GM23338 (cell line): ENCODE results near the gene MECP2. TPM values are rescaled to one million over a fixed set of nuclear protein-coding genes. Genes with fewer than 3 reads are reported as not detected.

Experiments used
- ATAC-seq: fragments of 200-7000 bp; cut with Tn5 transposase; 3 replicates; pipeline ENCODE4 v1.9.1; 2020
- DNase-seq: peaks from one replicate; pipeline ENCODE4 v3.0.0-alpha.2; 2015; ENCODE audit warnings: low spot score
- H2AFZ ChIP-seq: fragments of 200-600 bp; sonication (generic); 2 replicates; pipeline ENCODE4 v1.8.0; 2016; ENCODE audit warnings: antibody characterized with exemption, mild to moderate bottlenecking, moderate library complexity
- H3F3A ChIP-seq: fragments of 200-600 bp; sonication (generic); replicated peaks from 2 replicates; pipeline ENCODE4 v1.8.0; 2017; ENCODE audit warnings: antibody characterized with exemption, mixed run types, low read depth
- H3K27ac ChIP-seq: fragments of 200-600 bp; sonication (generic); 2 replicates; pipeline ENCODE4 v1.6.1; 2016; ENCODE audit warnings: low read depth
- H3K27me3 ChIP-seq: fragments of 200-600 bp; sonication (generic); 2 replicates; pipeline ENCODE4 v1.8.0; 2016; ENCODE audit warnings: mild to moderate bottlenecking, mixed run types, moderate library complexity; ENCODE audit not compliant: insufficient read depth
- H3K36me3 ChIP-seq: fragments of 200-600 bp; sonication (generic); 2 replicates; pipeline ENCODE4 v1.8.0; 2016; ENCODE audit warnings: mild to moderate bottlenecking; ENCODE audit not compliant: insufficient read depth
- H3K4me1 ChIP-seq: fragments of 200-600 bp; sonication (generic); 2 replicates; pipeline ENCODE4 v1.8.0; 2016; ENCODE audit warnings: mild to moderate bottlenecking, moderate library complexity; ENCODE audit not compliant: insufficient read depth
- H3K4me2 ChIP-seq: fragments of 200-600 bp; sonication (generic); 2 replicates; pipeline ENCODE4 v1.7.1; 2017; ENCODE audit warnings: mixed run types
- H3K4me3 ChIP-seq: fragments of 200-600 bp; sonication (generic); 2 replicates; pipeline ENCODE4 v1.6.1; 2016; ENCODE audit warnings: mixed run types
- H3K79me2 ChIP-seq: fragments of 200-600 bp; sonication (generic); replicated peaks from 2 replicates; pipeline ENCODE4 v1.8.0; 2017; ENCODE audit warnings: mild to moderate bottlenecking; ENCODE audit not compliant: insufficient read depth
- H3K9me2 ChIP-seq: fragments of 200-600 bp; sonication (generic); 2 replicates; pipeline ENCODE4 v1.8.0; 2017; ENCODE audit not compliant: insufficient read depth
- H4K20me1 ChIP-seq: fragments of 200-600 bp; sonication (generic); replicated peaks from 2 replicates; pipeline ENCODE4 v1.8.0; 2017; ENCODE audit warnings: mild to moderate bottlenecking; ENCODE audit not compliant: insufficient read depth
- H3K27ac Mint-ChIP-seq: 2 replicates; pipeline ENCODE4 v1.8.0; 2020; ENCODE audit warnings: inconsistent platforms, mild to moderate bottlenecking, moderate library complexity, mixed read lengths
- H3K27me3 Mint-ChIP-seq: 3 replicates; pipeline ENCODE4 v1.8.0; 2022; ENCODE audit warnings: low read depth, mild to moderate bottlenecking, moderate library complexity, mixed read lengths, inconsistent platforms; ENCODE audit not compliant: insufficient read depth, poor library complexity
- H3K36me3 Mint-ChIP-seq: 3 replicates; pipeline ENCODE4 v1.8.0; 2021; ENCODE audit warnings: low read depth, mild to moderate bottlenecking, inconsistent platforms, moderate library complexity, mixed read lengths
- H3K4me1 Mint-ChIP-seq: 3 replicates; pipeline ENCODE4 v1.8.0; 2020; ENCODE audit warnings: mild to moderate bottlenecking, inconsistent platforms, mixed read lengths
- H3K4me3 Mint-ChIP-seq: 3 replicates; pipeline ENCODE4 v1.8.0; 2021; ENCODE audit warnings: moderate library complexity, mild to moderate bottlenecking, inconsistent platforms, mixed read lengths
- H3K9me3 Mint-ChIP-seq: 3 replicates; pipeline ENCODE4 v1.8.0; 2020; ENCODE audit warnings: moderate library complexity, mild to moderate bottlenecking, inconsistent platforms, mixed read lengths
- CREB1 ChIP-seq: fragments of 250-450 bp; sonication (Bioruptor Pico); IDR thresholded peaks from 2 replicates; pipeline ENCODE4 v1.5.0; 2020; ENCODE audit warnings: low read depth, mild to moderate bottlenecking, moderate library complexity
- EZH2 ChIP-seq: fragments of 200-600 bp; sonication (generic); IDR thresholded peaks from one replicate; pipeline ENCODE4 v1.8.0; 2017; ENCODE audit warnings: antibody characterized with exemption, mild to moderate bottlenecking, low read depth; ENCODE audit not compliant: unreplicated experiment
- EZH2phosphoT487 ChIP-seq: fragments of 200-600 bp; sonication (generic); IDR thresholded peaks from one replicate; pipeline ENCODE4 v1.8.1; 2018; ENCODE audit warnings: antibody characterized with exemption; ENCODE audit not compliant: unreplicated experiment
- JUNB ChIP-seq: IDR thresholded peaks from one replicate; pipeline ENCODE4 v1.6.1; 2016; ENCODE audit warnings: antibody characterized with exemption; ENCODE audit not compliant: unreplicated experiment
- POLR2AphosphoS5 ChIP-seq: IDR thresholded peaks from 2 replicates; pipeline ENCODE4 v1.6.1; 2016; ENCODE audit warnings: antibody characterized with exemption, low read depth
- STAT1 ChIP-seq: IDR thresholded peaks from one replicate; pipeline ENCODE4 v1.6.1; 2016; ENCODE audit warnings: antibody characterized with exemption; ENCODE audit not compliant: unreplicated experiment
- ZNF114 ChIP-seq: fragments of 250-450 bp; sonication (Bioruptor Pico); IDR thresholded peaks from 2 replicates; pipeline ENCODE4 v1.5.0; 2020; ENCODE audit warnings: mild to moderate bottlenecking, moderate library complexity
- ZNF331 ChIP-seq: fragments of 250-450 bp; sonication (Bioruptor Pico); IDR thresholded peaks from 2 replicates; pipeline ENCODE4 v1.5.0; 2020; ENCODE audit warnings: low read depth, mild to moderate bottlenecking, moderate library complexity
- polyA plus RNA-seq: library from polyadenylated mRNA; unstranded; fragments of >200 nt; fragmentation: Nextera tagmentation; extraction: Ambion mirVana; gene quantifications from 2 replicates; pipeline ENCODE4 v1.2.1, GENCODE V29; 2016
- total RNA-seq: library from RNA; depleted of rRNA; stranded (reverse); fragments of >200 nt; shearing (Covaris generic); gene quantifications from 2 replicates; pipeline ENCODE4 v1.2.3, GENCODE V29; 2014
- TF ChIP-seq, protein P1 (sequence below): fragments of 250-450 bp; sonication (Bioruptor Pico); IDR thresholded peaks from 2 replicates; pipeline ENCODE4 v1.5.0; 2020; ENCODE audit warnings: mild to moderate bottlenecking, moderate library complexity
- TF ChIP-seq, protein P2 (sequence below): IDR thresholded peaks from 2 replicates; pipeline ENCODE4 v1.6.1; 2016; ENCODE audit warnings: antibody characterized with exemption
- TF ChIP-seq, protein P3 (sequence below): IDR thresholded peaks from one replicate; pipeline ENCODE4 v1.6.1; 2018; ENCODE audit warnings: antibody characterized with exemption; ENCODE audit not compliant: unreplicated experiment
- TF ChIP-seq, protein P4 (sequence below), 2 experiments: fragments of 200-600 bp in 1 of 2; sonication (generic) in 1 of 2; conservative IDR thresholded peaks; 2 replicates each; pipeline versions ENCODE4 v1.5.1 to v1.6.1; 2016 to 2017; ENCODE audit warnings: antibody characterized with exemption in 2 of 2, low read depth in 2 of 2, mild to moderate bottlenecking in 2 of 2, moderate library complexity in 1 of 2

Gene MECP2
- total and polyA plus RNA-seq, 2 experiments from 2014 or later = 27.7 to 32.7 TPM

DNA sequence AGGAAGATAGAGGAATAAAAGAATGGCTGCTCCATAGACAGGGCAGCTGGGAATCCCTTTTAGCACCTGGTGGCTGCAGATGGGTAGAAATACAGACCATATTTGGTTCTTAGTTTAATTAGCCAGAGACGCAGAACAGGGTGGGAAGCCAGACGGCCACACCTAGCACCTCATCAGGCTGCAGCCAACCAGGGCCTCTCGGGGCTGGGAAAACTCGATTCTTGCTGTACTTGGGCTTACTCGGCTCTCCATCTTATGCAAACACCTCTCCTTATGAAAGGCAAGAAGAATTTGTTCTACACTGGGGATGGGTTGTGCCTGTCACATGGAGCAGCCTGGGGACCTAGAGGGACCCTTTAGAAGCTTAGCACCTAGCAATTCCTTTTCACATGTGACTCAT is 97.5 kb downstream of the MECP2 start:
- no peaks in the 10 kb centered on the region for H3K9me2 ChIP-seq
- TF ChIP-seq, protein P1, sequence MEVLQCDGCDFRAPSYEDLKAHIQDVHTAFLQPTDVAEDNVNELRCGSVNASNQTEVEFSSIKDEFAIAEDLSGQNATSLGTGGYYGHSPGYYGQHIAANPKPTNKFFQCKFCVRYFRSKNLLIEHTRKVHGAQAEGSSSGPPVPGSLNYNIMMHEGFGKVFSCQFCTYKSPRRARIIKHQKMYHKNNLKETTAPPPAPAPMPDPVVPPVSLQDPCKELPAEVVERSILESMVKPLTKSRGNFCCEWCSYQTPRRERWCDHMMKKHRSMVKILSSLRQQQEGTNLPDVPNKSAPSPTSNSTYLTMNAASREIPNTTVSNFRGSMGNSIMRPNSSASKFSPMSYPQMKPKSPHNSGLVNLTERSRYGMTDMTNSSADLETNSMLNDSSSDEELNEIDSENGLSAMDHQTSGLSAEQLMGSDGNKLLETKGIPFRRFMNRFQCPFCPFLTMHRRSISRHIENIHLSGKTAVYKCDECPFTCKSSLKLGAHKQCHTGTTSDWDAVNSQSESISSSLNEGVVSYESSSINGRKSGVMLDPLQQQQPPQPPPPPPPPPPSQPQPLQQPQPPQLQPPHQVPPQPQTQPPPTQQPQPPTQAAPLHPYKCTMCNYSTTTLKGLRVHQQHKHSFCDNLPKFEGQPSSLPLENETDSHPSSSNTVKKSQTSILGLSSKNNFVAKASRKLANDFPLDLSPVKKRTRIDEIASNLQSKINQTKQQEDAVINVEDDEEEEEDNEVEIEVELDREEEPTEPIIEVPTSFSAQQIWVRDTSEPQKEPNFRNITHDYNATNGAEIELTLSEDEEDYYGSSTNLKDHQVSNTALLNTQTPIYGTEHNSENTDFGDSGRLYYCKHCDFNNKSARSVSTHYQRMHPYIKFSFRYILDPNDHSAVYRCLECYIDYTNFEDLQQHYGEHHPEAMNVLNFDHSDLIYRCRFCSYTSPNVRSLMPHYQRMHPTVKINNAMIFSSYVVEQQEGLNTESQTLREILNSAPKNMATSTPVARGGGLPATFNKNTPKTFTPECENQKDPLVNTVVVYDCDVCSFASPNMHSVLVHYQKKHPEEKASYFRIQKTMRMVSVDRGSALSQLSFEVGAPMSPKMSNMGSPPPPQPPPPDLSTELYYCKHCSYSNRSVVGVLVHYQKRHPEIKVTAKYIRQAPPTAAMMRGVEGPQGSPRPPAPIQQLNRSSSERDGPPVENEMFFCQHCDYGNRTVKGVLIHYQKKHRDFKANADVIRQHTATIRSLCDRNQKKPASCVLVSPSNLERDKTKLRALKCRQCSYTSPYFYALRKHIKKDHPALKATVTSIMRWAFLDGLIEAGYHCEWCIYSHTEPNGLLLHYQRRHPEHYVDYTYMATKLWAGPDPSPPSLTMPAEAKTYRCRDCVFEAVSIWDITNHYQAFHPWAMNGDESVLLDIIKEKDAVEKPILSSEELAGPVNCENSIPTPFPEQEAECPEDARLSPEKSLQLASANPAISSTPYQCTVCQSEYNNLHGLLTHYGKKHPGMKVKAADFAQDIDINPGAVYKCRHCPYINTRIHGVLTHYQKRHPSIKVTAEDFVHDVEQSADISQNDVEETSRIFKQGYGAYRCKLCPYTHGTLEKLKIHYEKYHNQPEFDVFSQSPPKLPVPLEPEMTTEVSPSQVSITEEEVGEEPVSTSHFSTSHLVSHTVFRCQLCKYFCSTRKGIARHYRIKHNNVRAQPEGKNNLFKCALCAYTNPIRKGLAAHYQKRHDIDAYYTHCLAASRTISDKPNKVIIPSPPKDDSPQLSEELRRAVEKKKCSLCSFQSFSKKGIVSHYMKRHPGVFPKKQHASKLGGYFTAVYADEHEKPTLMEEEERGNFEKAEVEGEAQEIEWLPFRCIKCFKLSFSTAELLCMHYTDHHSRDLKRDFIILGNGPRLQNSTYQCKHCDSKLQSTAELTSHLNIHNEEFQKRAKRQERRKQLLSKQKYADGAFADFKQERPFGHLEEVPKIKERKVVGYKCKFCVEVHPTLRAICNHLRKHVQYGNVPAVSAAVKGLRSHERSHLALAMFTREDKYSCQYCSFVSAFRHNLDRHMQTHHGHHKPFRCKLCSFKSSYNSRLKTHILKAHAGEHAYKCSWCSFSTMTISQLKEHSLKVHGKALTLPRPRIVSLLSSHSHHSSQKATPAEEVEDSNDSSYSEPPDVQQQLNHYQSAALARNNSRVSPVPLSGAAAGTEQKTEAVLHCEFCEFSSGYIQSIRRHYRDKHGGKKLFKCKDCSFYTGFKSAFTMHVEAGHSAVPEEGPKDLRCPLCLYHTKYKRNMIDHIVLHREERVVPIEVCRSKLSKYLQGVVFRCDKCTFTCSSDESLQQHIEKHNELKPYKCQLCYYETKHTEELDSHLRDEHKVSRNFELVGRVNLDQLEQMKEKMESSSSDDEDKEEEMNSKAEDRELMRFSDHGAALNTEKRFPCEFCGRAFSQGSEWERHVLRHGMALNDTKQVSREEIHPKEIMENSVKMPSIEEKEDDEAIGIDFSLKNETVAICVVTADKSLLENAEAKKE (CRISPR knock-in tag) = no peak
- TF ChIP-seq STAT1 = no peak
- no peak for TF ChIP-seq JUNB
- no peak for TF ChIP-seq ZNF114 (CRISPR knock-in tag)
- no peak for TF ChIP-seq ZNF331 (CRISPR knock-in tag)
- TF ChIP-seq, protein P2, sequence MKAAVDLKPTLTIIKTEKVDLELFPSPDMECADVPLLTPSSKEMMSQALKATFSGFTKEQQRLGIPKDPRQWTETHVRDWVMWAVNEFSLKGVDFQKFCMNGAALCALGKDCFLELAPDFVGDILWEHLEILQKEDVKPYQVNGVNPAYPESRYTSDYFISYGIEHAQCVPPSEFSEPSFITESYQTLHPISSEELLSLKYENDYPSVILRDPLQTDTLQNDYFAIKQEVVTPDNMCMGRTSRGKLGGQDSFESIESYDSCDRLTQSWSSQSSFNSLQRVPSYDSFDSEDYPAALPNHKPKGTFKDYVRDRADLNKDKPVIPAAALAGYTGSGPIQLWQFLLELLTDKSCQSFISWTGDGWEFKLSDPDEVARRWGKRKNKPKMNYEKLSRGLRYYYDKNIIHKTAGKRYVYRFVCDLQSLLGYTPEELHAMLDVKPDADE = no peak
- TF ChIP-seq CREB1 (CRISPR knock-in tag) = no peak
- TF ChIP-seq EZH2phosphoT487 = no peak
- TF ChIP-seq, protein P3, sequence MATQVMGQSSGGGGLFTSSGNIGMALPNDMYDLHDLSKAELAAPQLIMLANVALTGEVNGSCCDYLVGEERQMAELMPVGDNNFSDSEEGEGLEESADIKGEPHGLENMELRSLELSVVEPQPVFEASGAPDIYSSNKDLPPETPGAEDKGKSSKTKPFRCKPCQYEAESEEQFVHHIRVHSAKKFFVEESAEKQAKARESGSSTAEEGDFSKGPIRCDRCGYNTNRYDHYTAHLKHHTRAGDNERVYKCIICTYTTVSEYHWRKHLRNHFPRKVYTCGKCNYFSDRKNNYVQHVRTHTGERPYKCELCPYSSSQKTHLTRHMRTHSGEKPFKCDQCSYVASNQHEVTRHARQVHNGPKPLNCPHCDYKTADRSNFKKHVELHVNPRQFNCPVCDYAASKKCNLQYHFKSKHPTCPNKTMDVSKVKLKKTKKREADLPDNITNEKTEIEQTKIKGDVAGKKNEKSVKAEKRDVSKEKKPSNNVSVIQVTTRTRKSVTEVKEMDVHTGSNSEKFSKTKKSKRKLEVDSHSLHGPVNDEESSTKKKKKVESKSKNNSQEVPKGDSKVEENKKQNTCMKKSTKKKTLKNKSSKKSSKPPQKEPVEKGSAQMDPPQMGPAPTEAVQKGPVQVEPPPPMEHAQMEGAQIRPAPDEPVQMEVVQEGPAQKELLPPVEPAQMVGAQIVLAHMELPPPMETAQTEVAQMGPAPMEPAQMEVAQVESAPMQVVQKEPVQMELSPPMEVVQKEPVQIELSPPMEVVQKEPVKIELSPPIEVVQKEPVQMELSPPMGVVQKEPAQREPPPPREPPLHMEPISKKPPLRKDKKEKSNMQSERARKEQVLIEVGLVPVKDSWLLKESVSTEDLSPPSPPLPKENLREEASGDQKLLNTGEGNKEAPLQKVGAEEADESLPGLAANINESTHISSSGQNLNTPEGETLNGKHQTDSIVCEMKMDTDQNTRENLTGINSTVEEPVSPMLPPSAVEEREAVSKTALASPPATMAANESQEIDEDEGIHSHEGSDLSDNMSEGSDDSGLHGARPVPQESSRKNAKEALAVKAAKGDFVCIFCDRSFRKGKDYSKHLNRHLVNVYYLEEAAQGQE = no peak
- no peak for TF ChIP-seq EZH2
- TF ChIP-seq, protein P4, sequence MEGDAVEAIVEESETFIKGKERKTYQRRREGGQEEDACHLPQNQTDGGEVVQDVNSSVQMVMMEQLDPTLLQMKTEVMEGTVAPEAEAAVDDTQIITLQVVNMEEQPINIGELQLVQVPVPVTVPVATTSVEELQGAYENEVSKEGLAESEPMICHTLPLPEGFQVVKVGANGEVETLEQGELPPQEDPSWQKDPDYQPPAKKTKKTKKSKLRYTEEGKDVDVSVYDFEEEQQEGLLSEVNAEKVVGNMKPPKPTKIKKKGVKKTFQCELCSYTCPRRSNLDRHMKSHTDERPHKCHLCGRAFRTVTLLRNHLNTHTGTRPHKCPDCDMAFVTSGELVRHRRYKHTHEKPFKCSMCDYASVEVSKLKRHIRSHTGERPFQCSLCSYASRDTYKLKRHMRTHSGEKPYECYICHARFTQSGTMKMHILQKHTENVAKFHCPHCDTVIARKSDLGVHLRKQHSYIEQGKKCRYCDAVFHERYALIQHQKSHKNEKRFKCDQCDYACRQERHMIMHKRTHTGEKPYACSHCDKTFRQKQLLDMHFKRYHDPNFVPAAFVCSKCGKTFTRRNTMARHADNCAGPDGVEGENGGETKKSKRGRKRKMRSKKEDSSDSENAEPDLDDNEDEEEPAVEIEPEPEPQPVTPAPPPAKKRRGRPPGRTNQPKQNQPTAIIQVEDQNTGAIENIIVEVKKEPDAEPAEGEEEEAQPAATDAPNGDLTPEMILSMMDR (conservative IDR thresholded peaks at IDR 0.05; ENCODE audit: low read depth in 2 of 2) = no peak
- no peak for TF ChIP-seq POLR2AphosphoS5
- no peak overlapping the region for H2AFZ ChIP-seq
- no peaks in the 10 kb centered on the region for H3K27me3 ChIP-seq
- Mint-ChIP-seq H3K27ac (no peak overlapping the region), H3K36me3 (no peaks in the 10 kb centered on the region), H3K9me3 (no peaks in the 10 kb centered on the region; the same call in 2 of the 3 replicates), H3K27me3 (peaks cover 5% of the 10 kb centered on the region), H3K4me3 (no peak overlapping the region), H3K4me1 (peaks cover 11% of the 10 kb centered on the region; the same call in 2 of the 3 replicates)
- no peaks in the 10 kb centered on the region for H3K36me3 ChIP-seq
- no peaks in the 10 kb centered on the region for H3K4me1 ChIP-seq
- H3K4me3 ChIP-seq = no peak overlapping the region
- ATAC-seq (peak; percentile 71), DNase-seq (peak; percentile 12)
- no peaks in the 10 kb centered on the region for H3K79me2 ChIP-seq
- H3F3A ChIP-seq = no peaks in the 10 kb centered on the region
- H3K27ac ChIP-seq = no peak overlapping the region
- H3K4me2 ChIP-seq = no peak overlapping the region
- no peaks in the 10 kb centered on the region for H4K20me1 ChIP-seq
